Mesodermal cell (in vitro differentiated cells): ENCODE data around the gene CCDC150. TPM values are rescaled to one million over a fixed set of nuclear protein-coding genes. Genes with fewer than 3 reads are reported as not detected.
A peak's percentile ranks its signal among the peaks of the same experiment; 100 is the strongest.

ENCODE experiments used
- H3K27ac ChIP-seq: 2 replicates; pipeline ENCODE4 v1.7.0; 2013; ENCODE audit warnings: mild to moderate bottlenecking, low read depth, low read length, moderate library complexity; ENCODE audit not compliant: severe bottlenecking
- H3K36me3 ChIP-seq: 2 replicates; pipeline ENCODE4 v1.7.1; 2013; ENCODE audit warnings: mild to moderate bottlenecking, low read length, moderate library complexity; ENCODE audit not compliant: control insufficient read depth, insufficient read depth
- H3K4me1 ChIP-seq: one replicate; pipeline ENCODE4 v1.7.1; 2013; ENCODE audit warnings: mild to moderate bottlenecking, low read length; ENCODE audit not compliant: insufficient read depth, control insufficient read depth, poor library complexity, severe bottlenecking
- H3K4me3 ChIP-seq: 2 replicates; pipeline ENCODE4 v1.7.0; 2013; ENCODE audit warnings: low read length, control low read depth, mild to moderate bottlenecking; ENCODE audit not compliant: insufficient read depth, poor library complexity, severe bottlenecking; ENCODE audit errors: extremely low read depth
- H3K9me3 ChIP-seq: 2 replicates; pipeline ENCODE4 v1.7.1; 2013; ENCODE audit warnings: mild to moderate bottlenecking, low read length, moderate library complexity; ENCODE audit not compliant: control insufficient read depth
- WGBS, 2 experiments: methylation state at CpG; one replicate each; pipeline ENCODE4 v1.1.5; 2013; ENCODE audit warnings: missing lambda C conversion rate in 2 of 2; ENCODE audit not compliant: insufficient coverage in 2 of 2; 5-methylcytosine and 5-hydroxymethylcytosine counted together
- polyA plus RNA-seq, 2 experiments: library from polyadenylated mRNA; stranded (reverse); fragments of 50-300 nt; gene quantifications; one replicate each; pipeline ENCODE4 v1.2.3, GENCODE V29; 2013

Gene CCDC150
- polyA plus RNA-seq (2013, experiment 1 of 2) = 14.9 TPM
- 17.1 TPM for polyA plus RNA-seq (2013, experiment 2 of 2)

DNA sequence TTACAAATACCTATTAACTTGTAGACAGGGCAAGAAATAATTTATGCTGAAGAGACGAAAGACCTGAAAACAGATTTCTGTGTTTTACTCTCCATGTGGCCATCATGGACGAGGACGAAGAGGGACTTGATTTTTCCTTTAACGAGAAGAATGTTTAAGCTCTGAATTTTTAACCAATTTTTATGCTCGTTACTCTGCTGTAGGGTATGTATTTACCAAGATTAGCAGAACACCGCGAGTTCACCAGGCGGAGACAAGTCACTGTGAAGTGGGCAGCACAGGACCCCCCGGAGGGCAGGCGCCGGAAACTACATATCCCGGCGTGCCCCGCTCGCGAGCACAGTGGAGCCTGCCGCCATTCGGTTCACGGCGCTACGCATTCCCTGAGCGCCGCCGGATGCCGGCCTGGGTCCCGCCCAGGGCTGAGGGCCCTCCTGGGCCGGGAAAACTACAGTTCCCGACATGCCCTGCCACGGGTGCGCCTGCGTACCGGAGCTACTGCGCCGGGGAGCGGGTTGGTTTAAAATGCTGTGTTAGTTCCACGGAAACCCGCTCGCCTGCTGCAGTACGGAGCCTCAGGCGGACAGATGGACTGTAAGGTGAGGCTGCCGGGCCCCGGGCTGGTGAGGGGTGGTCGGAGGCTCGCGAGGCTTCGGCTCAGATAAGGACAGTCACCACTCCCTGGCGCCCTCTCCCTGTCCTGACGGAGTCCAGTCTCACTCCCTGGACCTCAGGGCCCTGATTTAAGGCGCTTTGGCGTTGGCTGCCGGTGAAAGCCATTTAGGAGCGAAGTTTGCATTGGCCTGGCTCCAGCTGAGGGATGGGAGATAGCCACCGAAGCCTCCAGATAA is at the start of gene CCDC150:
TSS of gene CCDC150 (plus strand) at position 536 of the 851 bp plus-strand sequence. CDS start at position 588, 52 bp downstream.
- Histone ChIP-seq H3K36me3 (peaks cover 5% of the 10 kb centered on the region), H3K9me3 (peaks cover 3% of the 10 kb centered on the region), H3K4me3 (peak within 1 kb of the TSS; percentile 76), H3K27ac (peak within 1 kb of the TSS; percentile 89), H3K4me1 (no peaks in the 10 kb centered on the region)
- 10 to 21% methylated on average over 17 to 44 of the region's 53 CpGs for WGBS, 2 experiments

DNA sequence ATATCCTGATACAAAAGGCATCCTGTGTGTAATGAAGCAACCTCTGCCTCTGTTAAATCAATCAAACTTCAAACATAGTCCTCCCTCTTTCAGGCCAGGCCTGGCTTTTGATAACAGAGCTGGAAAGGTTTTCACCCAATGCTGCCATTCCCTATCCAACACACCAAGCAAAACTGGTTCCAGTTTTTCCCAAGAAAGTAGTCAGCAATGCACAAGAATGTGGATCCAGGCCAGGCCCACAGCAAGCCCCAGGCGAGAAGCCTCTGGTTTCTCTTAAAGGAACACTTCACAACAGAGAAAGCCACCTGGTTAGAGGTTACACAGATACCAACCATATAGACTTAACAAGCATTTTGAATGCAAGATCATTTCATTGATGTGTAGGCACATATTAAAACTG is 49.2 kb upstream of the CCDC150 start:
- WGBS, 2 experiments = 20% methylated on average over 1 of the region's 1 CpG; no CpG with 5 or more reads in 1 of the 2 experiments
- no peaks in the 10 kb centered on the region for H3K36me3 ChIP-seq

DNA sequence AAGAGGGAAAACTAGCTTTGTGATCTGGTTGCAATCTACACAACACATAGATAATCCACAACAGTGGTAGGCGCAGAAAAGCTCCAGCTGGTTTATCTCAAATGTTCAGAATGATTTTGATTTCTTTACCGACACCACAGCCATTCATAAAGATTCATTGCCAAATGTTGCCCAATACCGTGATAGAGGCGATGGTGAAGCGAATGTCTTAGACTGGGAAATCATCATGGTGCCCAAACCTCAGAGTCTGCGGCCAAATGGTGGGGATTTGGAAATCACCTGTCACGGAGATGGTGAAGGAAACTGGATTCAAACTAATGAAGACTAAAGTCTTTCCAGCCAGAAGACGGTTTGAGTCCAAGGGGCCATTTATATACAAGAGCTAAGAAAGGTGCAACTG is 48.5 kb upstream of the CCDC150 start:
- WGBS, 2 experiments = 96 to 98% methylated on average over 8 of the region's 8 CpGs

More for the DNA sequence above, 49.2 kb upstream of the CCDC150 start:
- H3K9me3 ChIP-seq = no peaks in the 10 kb centered on the region
- no peak overlapping the region for H3K4me3 ChIP-seq
- peak overlapping the region; percentile 1 for H3K27ac ChIP-seq
- H3K4me1 ChIP-seq = peaks cover 19% of the 10 kb centered on the region

DNA sequence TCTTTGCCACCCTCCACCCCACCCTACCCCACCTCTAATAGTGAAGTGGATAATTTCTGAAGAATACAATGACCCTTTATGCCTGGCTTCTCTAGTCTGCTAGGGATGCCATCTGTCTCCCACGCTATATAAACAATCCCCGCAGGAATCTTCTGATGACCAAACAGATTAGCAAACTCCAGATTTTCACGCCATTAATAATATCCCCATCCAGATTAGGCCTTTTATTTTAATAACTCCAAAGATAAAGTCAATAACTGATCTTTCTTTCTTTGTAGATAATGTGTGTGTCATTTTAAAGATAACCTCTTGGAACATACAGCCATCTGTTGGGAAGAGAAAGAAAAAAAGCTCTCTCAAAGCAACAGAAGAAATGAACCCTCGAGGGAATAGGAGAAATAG is 47.9 kb upstream of the CCDC150 start:
- 40 to 57% methylated on average over 1 to 2 of the region's 4 CpGs for WGBS, 2 experiments

More for the DNA sequence above, 48.5 kb upstream of the CCDC150 start:
- Histone ChIP-seq H3K36me3 (no peaks in the 10 kb centered on the region), H3K27ac (peak overlapping the region; percentile 8), H3K9me3 (no peaks in the 10 kb centered on the region), H3K4me3 (no peak overlapping the region), H3K4me1 (peaks cover 19% of the 10 kb centered on the region)

DNA sequence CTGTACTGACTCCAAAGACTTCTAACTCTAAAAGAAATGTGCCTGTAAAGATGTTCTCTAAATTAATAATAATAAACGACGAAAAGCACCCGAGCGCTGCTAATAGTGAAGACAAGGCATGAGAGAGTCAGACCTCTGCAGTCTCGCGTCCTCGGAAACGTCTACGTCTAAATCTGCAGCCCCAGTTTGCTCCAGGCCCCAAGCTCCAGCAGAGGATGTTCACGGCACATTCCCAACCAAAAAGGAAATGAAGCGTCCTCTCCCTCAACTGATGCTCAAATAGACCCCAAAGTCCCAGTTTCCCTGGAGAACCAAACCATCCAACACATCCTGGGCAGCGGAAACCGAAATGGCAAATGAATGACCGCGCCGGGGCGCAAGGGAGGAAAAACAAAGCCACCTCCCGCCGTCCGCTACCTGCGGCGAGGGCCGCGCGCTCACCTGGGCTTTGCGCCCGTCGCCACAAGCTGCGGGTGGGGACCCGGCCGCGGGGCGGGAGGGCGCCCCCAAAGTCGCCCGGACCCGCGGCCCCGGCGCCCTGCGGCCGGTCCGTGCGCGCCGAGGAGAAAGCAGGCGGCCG is 47.1 kb upstream of the CCDC150 start:
- Histone ChIP-seq H3K4me1 (peaks cover 19% of the 10 kb centered on the region), H3K27ac (peak overlapping the region; percentile 26), H3K4me3 (peak overlapping the region; percentile 62), H3K36me3 (no peaks in the 10 kb centered on the region), H3K9me3 (no peaks in the 10 kb centered on the region)
- WGBS, 2 experiments = 0 to 2% methylated on average over 29 of the region's 48 CpGs

More for the DNA sequence above, 47.9 kb upstream of the CCDC150 start:
- Histone ChIP-seq H3K27ac (peak overlapping the region; percentile 26), H3K36me3 (no peaks in the 10 kb centered on the region), H3K4me1 (peaks cover 19% of the 10 kb centered on the region), H3K4me3 (peak overlapping the region; percentile 62), H3K9me3 (no peaks in the 10 kb centered on the region)

DNA sequence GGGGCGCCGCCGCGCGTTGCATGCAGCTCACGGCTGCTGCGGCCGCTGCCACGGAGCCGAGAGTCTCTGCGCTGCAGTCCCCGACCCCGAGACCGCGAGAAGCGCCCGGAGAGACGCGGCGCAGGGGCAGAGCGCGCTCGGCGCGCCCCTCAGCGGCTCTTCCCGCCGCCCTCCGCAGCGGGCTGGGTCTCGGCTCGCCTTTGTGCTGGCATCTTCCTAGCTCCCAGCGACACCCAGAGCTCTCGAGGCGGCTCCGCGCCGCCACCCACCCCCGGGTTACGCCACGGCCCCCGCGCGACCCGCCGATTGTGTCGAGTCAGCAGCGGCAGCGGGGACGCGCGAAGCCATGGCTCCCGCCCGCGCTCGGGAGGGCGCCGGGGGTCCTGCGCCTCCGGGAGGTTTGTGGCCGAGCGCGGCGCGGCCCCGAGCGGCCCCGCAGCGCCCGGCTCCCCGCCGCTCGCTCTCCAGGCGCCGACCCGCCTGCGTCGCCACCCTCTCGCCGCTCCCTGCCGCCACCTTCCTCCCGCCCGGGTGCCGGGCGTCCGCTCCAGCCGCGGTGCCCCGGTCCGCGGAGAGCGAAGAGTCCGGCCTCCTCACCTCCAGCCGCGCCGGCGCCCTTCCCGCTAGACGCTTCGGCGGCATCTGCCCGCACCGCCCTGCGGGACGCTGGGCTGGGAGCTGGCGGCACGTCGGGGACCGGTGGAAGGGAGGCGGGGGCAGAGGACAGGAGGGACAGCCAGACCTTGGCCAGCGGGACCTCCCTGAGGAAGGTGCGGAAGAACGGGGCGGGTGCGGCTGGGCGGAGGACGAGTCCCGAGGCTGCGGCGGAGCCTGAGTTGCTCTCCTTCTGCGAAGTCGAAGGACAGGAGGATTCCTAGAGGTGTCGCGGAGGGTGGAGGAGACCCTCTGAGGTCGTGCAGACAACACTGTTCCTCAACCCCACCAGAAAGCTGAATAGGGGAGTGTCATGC is 46.3 kb upstream of the CCDC150 start, which contains the start of gene HECW2:
TSS of gene HECW2 (minus strand) at position 644 of the 971 bp plus-strand sequence.
- Histone ChIP-seq H3K36me3 (no peaks in the 10 kb centered on the region), H3K9me3 (no peaks in the 10 kb centered on the region), H3K4me1 (peaks cover 19% of the 10 kb centered on the region), H3K4me3 (peak within 1 kb of the TSS; percentile 62), H3K27ac (peak within 1 kb of the TSS; percentile 83)
- WGBS, 2 experiments = 0 to 1% methylated on average over 83 to 105 of the region's 125 CpGs

DNA sequence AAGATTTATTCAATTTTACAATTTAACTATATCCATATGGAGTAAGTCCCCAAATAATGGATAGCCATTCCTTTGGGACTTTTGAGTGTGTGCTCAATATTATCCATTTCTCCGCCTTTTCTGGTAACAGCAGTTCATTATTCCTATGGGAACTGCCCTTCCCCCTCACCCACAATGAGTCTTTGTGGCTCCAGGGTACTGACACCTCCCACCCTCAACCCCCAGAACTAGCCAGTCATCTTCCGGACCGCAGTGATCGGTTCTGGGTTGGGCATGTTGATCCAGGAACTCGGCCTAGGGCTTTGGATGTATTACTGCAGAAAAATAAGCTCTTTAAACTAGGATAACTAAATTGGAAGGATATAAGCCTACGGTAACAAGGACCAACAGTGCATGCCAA is 45.4 kb upstream of the CCDC150 start:
- Histone ChIP-seq H3K9me3 (no peaks in the 10 kb centered on the region), H3K4me1 (peaks cover 19% of the 10 kb centered on the region), H3K4me3 (no peak overlapping the region), H3K27ac (no peak overlapping the region), H3K36me3 (no peaks in the 10 kb centered on the region)
- 93 to 100% methylated on average over 2 of the region's 6 CpGs for WGBS, 2 experiments

DNA sequence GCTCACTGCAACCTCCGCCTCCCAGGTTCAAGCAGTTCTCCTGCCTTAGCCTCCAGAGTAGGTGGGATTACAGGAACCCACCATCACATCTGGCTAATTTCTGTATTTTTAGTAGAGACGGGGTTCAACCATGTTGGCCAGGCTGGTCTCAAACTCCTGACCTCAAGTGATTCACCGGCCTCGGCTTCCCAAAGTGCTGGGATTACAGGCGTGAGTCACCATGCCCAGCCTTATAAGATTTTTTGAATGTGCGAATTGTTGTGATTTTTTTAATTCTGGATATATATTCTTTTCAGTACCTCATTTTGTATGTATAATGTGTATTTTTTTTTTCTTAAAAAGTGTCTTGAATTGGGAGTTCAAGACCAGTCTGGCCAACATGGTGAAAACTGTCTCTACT is 42.0 kb upstream of the CCDC150 start:
- 96 to 97% methylated on average over 4 to 5 of the region's 6 CpGs for WGBS, 2 experiments
- Histone ChIP-seq H3K36me3 (no peaks in the 10 kb centered on the region), H3K4me1 (peaks cover 9% of the 10 kb centered on the region), H3K4me3 (no peak overlapping the region), H3K9me3 (no peaks in the 10 kb centered on the region), H3K27ac (no peak overlapping the region)

DNA sequence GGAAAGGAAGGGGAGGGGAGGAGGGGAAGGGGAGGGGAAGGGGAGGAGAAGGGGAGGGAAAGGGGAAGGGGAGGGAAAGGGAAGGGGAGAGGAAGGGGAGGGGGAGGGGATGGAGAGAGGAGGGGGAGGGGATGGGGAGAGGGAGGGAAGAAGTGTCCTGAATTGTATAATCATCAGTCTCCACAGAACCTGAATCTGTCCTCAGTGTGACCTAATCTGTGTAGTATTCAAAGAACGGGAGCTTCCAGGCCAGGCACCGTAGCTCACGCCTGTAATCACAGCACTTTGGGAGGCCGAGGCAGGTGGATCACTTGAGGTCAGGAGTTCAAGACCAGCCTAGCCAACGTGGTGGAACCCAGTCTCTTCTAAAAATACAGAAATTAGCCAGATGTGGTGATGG is 41.1 kb upstream of the CCDC150 start:
- peaks cover 9% of the 10 kb centered on the region for H3K4me1 ChIP-seq
- WGBS, 2 experiments = 90 to 96% methylated on average over 5 of the region's 5 CpGs
- no peak overlapping the region for H3K27ac ChIP-seq
- no peaks in the 10 kb centered on the region for H3K36me3 ChIP-seq
- no peak overlapping the region for H3K4me3 ChIP-seq
- H3K9me3 ChIP-seq = no peaks in the 10 kb centered on the region

DNA sequence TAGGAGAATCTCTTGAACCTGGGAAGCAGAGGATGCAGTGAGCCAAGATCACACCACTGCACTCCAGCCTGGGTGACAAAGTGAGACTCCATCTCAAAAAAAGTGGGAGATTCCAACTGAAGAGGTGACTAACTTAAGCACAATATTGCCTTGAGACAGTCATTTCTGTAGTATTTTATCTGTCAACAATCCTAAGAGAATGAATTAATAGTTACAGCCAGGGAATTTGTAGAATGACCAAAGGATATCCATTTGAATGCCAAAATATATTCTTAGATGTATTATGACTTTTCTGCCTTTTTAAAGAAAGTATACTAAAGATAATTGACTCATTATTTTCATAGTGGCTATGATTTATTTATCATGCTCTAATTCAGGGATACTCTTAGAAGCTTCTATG is 40.7 kb upstream of the CCDC150 start:
- Histone ChIP-seq H3K27ac (no peak overlapping the region), H3K4me1 (peaks cover 9% of the 10 kb centered on the region), H3K9me3 (no peaks in the 10 kb centered on the region), H3K36me3 (no peaks in the 10 kb centered on the region), H3K4me3 (no peak overlapping the region)
